ENCODE results near the gene EP400.
"Not testable (repeated sequence)": the region's sequence is repeated elsewhere in the genome, so short reads cannot be mapped to it uniquely, and the experiment has no call there.

The EP400 gene

GRCh38 chr12:132100306-132101065 lies 150.7 kb downstream of the EP400 start:
- ChIA-PET CTCF (no interaction called here), POLR2A (no interaction called here)
- TF ChIP-seq CTCF (IDR thresholded peaks at IDR 0.05; ENCODE audit: insufficient read depth, low read length, missing control alignments) = no peak
- no peak overlapping the region for H3K4me3 ChIP-seq (ENCODE audit: low read depth, low read length)
- DNase-seq (ENCODE audit: low read depth, low spot score) = no peak

GRCh38 chr12:132102297-132102696 lies 152.6 kb downstream of the EP400 start:
- no peak for TF ChIP-seq CTCF (IDR thresholded peaks at IDR 0.05; ENCODE audit: insufficient read depth, low read length, missing control alignments)
- H3K4me3 ChIP-seq (ENCODE audit: low read depth, low read length) = no peak overlapping the region
- POLR2A ChIA-PET = interaction anchor here (0.6 kb wide), 1 partner anchor 10 kb away, joined by 4 read pairs; no protein-coding TSS in a partner anchor
- CTCF ChIA-PET = no interaction called here
- no peak for DNase-seq (ENCODE audit: low read depth, low spot score)

- DNase-seq (ENCODE audit: low read depth, low spot score); CTCF ChIA-PET; POLR2A ChIA-PET; H3K4me3 ChIP-seq (ENCODE audit: low read depth, low read length): not testable (repeated sequence)
Observed at GRCh38 chr12:132103072-132103471, 153.3 kb downstream of the EP400 start.

GRCh38 chr12:132103542-132104308 lies 154.0 kb downstream of the EP400 start:
- H3K4me3 ChIP-seq (ENCODE audit: low read depth, low read length) = no peak overlapping the region
- ChIA-PET CTCF (no interaction called here), POLR2A (no interaction called here)
- TF ChIP-seq CTCF (IDR thresholded peaks at IDR 0.05; ENCODE audit: insufficient read depth, low read length, missing control alignments) = no peak
- no peak for DNase-seq (ENCODE audit: low read depth, low spot score)

GRCh38 chr12:132105467-132105866 lies 155.7 kb downstream of the EP400 start:
- CTCF ChIA-PET = no interaction called here
- POLR2A ChIA-PET = no interaction called here
- no peak for TF ChIP-seq CTCF (IDR thresholded peaks at IDR 0.05; ENCODE audit: insufficient read depth, low read length, missing control alignments)
- no peak overlapping the region for H3K4me3 ChIP-seq (ENCODE audit: low read depth, low read length)
- no peak for DNase-seq (ENCODE audit: low read depth, low spot score)

DNA sequence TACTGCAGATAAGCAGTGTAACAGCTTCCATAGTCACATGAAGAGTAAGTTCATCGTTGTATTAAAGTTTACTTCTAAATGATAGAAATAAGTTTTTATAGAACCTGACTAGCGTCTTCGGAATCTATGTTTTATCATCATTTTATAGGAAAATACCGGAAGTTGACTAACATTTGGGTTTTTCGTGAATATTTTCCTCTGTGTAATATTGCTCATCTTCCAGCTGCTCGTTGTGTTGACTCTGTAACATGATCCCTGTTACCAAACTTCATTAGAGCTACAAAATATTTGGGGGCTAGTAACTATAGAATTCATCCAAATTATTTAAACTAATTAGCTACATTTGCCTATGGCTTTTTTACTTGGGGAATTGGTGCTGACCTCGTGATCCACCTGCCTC lies 157.2 kb downstream of the EP400 start:
- ChIA-PET CTCF (interaction anchor here (1.8 kb wide), 1 partner anchor 47 kb away, joined by 5 read pairs; no protein-coding TSS in a partner anchor), POLR2A (no interaction called here)
- DNase-seq (ENCODE audit: low read depth, low spot score) = no peak
- no peak for TF ChIP-seq CTCF (IDR thresholded peaks at IDR 0.05; ENCODE audit: insufficient read depth, low read length, missing control alignments)
- no peak overlapping the region for H3K4me3 ChIP-seq (ENCODE audit: low read depth, low read length)
